ENCODE measurements around the gene DNAJC5. TPM values are rescaled to one million over a fixed set of nuclear protein-coding genes. Genes with fewer than 3 reads are reported as not detected.

Gene DNAJC5
- total RNA-seq, 1 experiment from 2014 or later = 59.5 TPM

GRCh38 chr20:63926298-63926697, 31.4 kb downstream of the DNAJC5 start:
- in situ Hi-C loops (cut with HindIII; ENCODE audit: low pct_unique_long_range_greater_than_20kb, low sequenced_read_pairs) = no loop called here
- ATAC-seq = no peak

GRCh38 chr20:63929071-63929470, 34.1 kb downstream of the DNAJC5 start:
- CTCF ChIA-PET = no interaction called here
- in situ Hi-C loops (cut with HindIII; ENCODE audit: low pct_unique_long_range_greater_than_20kb, low sequenced_read_pairs) = no loop called here

More at GRCh38 chr20:63926298-63926697, 31.4 kb downstream of the DNAJC5 start:
- TF ChIP-seq CTCF (IDR thresholded peaks at IDR 0.05) (no peak), POLR2AphosphoS5 (IDR thresholded peaks at IDR 0.05; ENCODE audit: low read depth, low read length) (no peak), SIN3A (IDR thresholded peaks at IDR 0.05; ENCODE audit: borderline replicate concordance, insufficient read depth, low read depth, low read length) (no peak), REST (IDR thresholded peaks at IDR 0.05; ENCODE audit: insufficient read depth in 1 of 2, low read depth in 2 of 2, low read length in 1 of 2) (no peak), TCF7L2 (IDR thresholded peaks at IDR 0.05; ENCODE audit: low read depth, low read length) (no peak)
- BruUV-seq (replicated peaks) = TSS peak; percentile 70
- peaks cover 11% of the 10 kb centered on the region for H3K36me3 ChIP-seq (ENCODE audit: control insufficient read depth, insufficient read depth, low read length)
- no peak for DNase-seq (ENCODE audit: low read depth, low spot score)
- no peaks in the 10 kb centered on the region for H3K27me3 ChIP-seq (ENCODE audit: control insufficient read depth, insufficient read depth, low read length)
- intact Hi-C loops (cut with micrococcal nuclease; ENCODE audit: unreplicated experiment) = no loop called here
- ChIA-PET POLR2A (no interaction called here), CTCF (no interaction called here)
- no peak overlapping the region for H3K4me3 ChIP-seq (ENCODE audit: low read depth in 2 of 2, low read length in 2 of 2)
- no peaks in the 10 kb centered on the region for H3K9me3 ChIP-seq (ENCODE audit: control insufficient read depth, insufficient read depth, low read depth, low read length)
- no peak overlapping the region for H3K27ac ChIP-seq (ENCODE audit: low read length)
- H3K4me1 ChIP-seq (ENCODE audit: control insufficient read depth, insufficient read depth, low read length) = no peaks in the 10 kb centered on the region

More at GRCh38 chr20:63929071-63929470, 34.1 kb downstream of the DNAJC5 start:
- Histone ChIP-seq H3K4me1 (ENCODE audit: control insufficient read depth, insufficient read depth, low read length) (no peaks in the 10 kb centered on the region), H3K27ac (ENCODE audit: low read length) (no peak overlapping the region), H3K9me3 (ENCODE audit: control insufficient read depth, insufficient read depth, low read depth, low read length) (no peaks in the 10 kb centered on the region), H3K27me3 (ENCODE audit: control insufficient read depth, insufficient read depth, low read length) (no peaks in the 10 kb centered on the region), H3K4me3 (ENCODE audit: low read depth in 2 of 2, low read length in 2 of 2) (no peak overlapping the region), H3K36me3 (ENCODE audit: control insufficient read depth, insufficient read depth, low read length) (peaks cover 11% of the 10 kb centered on the region)
- TF ChIP-seq SIN3A (IDR thresholded peaks at IDR 0.05; ENCODE audit: borderline replicate concordance, insufficient read depth, low read depth, low read length) (no peak), CTCF (IDR thresholded peaks at IDR 0.05) (no peak), REST (IDR thresholded peaks at IDR 0.05; ENCODE audit: insufficient read depth in 1 of 2, low read depth in 2 of 2, low read length in 1 of 2) (no peak), POLR2AphosphoS5 (IDR thresholded peaks at IDR 0.05; ENCODE audit: low read depth, low read length) (no peak), TCF7L2 (IDR thresholded peaks at IDR 0.05; ENCODE audit: low read depth, low read length) (no peak)
- ATAC-seq = no peak
- intact Hi-C loops (cut with micrococcal nuclease; ENCODE audit: unreplicated experiment) = no loop called here
- DNase-seq (ENCODE audit: low read depth, low spot score) = no peak
- BruUV-seq (replicated peaks) = no TSS peak
- POLR2A ChIA-PET = no interaction called here

Measured in Panc1 (cell line).